ENCODE data around the gene CLPTM1L.
"Not testable (repeated sequence)": the region's sequence is repeated elsewhere in the genome, so short reads cannot be mapped to it uniquely, and the experiment has no call there.

DNA sequence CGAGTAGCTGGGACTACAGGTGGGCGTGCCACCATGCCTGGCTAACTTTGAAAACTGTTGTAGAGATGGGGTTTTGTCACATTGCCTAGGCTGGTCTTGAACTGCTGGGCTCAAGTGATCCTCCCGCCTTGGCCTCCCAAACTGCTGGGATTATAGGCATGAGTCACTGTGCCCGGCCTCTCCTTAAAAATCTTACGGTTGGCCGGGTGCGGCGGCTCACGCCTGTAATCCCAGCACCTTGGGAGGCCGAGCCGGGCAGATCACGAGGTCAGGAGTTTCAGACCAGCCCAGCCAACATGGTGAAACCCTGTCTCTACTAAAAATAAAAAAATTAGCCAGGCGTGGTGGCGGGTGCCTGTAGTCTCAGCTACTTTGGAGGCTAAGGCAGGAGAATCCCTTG, 2.2 kb downstream of the CLPTM1L start:
- TF ChIP-seq, protein P1, sequence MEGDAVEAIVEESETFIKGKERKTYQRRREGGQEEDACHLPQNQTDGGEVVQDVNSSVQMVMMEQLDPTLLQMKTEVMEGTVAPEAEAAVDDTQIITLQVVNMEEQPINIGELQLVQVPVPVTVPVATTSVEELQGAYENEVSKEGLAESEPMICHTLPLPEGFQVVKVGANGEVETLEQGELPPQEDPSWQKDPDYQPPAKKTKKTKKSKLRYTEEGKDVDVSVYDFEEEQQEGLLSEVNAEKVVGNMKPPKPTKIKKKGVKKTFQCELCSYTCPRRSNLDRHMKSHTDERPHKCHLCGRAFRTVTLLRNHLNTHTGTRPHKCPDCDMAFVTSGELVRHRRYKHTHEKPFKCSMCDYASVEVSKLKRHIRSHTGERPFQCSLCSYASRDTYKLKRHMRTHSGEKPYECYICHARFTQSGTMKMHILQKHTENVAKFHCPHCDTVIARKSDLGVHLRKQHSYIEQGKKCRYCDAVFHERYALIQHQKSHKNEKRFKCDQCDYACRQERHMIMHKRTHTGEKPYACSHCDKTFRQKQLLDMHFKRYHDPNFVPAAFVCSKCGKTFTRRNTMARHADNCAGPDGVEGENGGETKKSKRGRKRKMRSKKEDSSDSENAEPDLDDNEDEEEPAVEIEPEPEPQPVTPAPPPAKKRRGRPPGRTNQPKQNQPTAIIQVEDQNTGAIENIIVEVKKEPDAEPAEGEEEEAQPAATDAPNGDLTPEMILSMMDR (IDR thresholded peaks at IDR 0.05; ENCODE audit: insufficient read depth, low read depth, low read length): not testable (repeated sequence)
- TF ChIP-seq EZH2 (IDR thresholded peaks at IDR 0.05; ENCODE audit: insufficient read depth, low read length): not testable (repeated sequence)

Data from astrocyte (in vitro differentiated cells and primary cell).